Measurements from ENCODE around the gene FGF14.

DNA sequence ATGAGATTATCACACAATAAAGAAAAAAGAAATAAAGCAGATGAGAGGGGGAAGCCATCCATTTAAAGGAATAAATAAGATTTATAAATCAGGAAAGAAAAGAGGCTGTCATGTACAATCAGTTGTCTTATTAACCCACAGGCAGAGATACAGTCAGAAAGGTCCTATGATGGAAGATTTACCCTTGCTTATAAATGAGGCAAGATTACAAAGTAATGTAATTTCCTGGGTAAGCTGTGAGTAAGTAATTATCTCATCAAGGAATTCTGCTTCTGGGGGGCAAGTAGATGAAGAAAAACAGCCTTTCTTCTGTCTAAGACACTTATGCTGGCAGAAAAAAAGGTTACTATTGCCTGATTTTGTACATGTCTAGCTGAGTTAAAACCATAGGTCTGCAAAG, 146.4 kb downstream of the FGF14 start:
- TF ChIP-seq, protein P1, sequence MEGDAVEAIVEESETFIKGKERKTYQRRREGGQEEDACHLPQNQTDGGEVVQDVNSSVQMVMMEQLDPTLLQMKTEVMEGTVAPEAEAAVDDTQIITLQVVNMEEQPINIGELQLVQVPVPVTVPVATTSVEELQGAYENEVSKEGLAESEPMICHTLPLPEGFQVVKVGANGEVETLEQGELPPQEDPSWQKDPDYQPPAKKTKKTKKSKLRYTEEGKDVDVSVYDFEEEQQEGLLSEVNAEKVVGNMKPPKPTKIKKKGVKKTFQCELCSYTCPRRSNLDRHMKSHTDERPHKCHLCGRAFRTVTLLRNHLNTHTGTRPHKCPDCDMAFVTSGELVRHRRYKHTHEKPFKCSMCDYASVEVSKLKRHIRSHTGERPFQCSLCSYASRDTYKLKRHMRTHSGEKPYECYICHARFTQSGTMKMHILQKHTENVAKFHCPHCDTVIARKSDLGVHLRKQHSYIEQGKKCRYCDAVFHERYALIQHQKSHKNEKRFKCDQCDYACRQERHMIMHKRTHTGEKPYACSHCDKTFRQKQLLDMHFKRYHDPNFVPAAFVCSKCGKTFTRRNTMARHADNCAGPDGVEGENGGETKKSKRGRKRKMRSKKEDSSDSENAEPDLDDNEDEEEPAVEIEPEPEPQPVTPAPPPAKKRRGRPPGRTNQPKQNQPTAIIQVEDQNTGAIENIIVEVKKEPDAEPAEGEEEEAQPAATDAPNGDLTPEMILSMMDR (IDR thresholded peaks at IDR 0.05; ENCODE audit: insufficient read depth, low read depth, low read length): no peak
- TF ChIP-seq EZH2 (IDR thresholded peaks at IDR 0.05; ENCODE audit: insufficient read depth, low read length): no peak

Data from astrocyte (in vitro differentiated cells and primary cell).